DMS153 treated with DMSO at 0.1 percent for 48 hours (cell line): ENCODE data around the gene TIA1.

ENCODE experiments used
- DNase-seq: peaks from one replicate; lab custom pipeline; 2025; ENCODE audit not compliant: unreplicated experiment; lab: John Stamatoyannopoulos, UW

Gene TIA1

DNA sequence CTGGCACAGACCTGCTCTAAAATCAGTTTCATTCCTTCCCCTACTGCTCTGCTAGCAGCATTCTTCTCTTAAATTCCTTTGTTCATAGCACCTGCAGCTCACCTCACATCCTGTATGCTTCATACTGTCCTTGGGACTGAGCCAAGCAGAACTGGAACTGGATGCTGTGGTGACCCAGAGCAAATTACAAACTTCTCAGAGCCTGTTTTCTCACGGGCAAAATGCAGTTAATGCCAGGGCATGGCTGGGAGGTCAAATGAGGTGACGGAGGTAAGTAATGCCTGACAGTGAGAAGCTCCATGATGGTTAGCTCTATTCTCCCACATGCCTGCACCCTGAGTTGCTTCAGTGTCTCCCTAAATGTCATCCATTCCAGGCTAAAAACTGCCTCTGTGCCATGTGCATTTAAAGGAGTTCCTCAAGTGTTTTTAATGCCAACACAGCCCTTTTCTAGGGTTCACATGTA is 87.3 kb downstream of the TIA1 start:
- no peak for DNase-seq

DNA sequence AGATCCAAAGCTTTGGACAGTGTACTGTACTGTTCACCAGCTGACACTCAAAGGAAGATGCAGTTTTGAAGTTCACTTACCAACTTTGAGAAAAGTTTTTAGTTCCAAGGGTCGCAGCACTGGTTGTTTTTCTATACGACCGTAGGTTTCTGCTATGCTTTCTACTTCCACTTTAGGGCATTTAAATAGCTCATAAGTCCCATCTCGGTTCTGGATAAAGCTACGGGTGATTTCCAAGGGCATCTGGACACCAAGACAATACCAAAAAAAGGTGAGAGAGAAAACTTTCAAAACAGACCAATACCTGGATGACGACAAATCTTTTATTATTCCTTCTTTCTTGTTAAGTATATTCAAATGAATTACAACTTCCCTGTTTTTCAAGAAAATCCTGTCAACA is 87.9 kb downstream of the TIA1 start:
- DNase-seq: no peak
